HUES48 (cell line): ENCODE results near the gene ZBTB21.

Source experiments
- H3K27ac ChIP-seq: one replicate; pipeline ENCODE4 v1.7.0; 2013; ENCODE audit warnings: low read depth, low read length, inconsistent platforms
- H3K27me3 ChIP-seq: 2 replicates; pipeline ENCODE4 v1.6.1; 2013; ENCODE audit warnings: mild to moderate bottlenecking, low read length; ENCODE audit not compliant: control insufficient read depth, insufficient read depth
- H3K36me3 ChIP-seq: 2 replicates; pipeline ENCODE4 v1.6.1; 2013; ENCODE audit warnings: low read length; ENCODE audit not compliant: control insufficient read depth, insufficient read depth
- H3K4me1 ChIP-seq: 2 replicates; pipeline ENCODE4 v1.6.1; 2013; ENCODE audit warnings: mild to moderate bottlenecking, low read length; ENCODE audit not compliant: control insufficient read depth, insufficient read depth
- H3K4me3 ChIP-seq: 2 replicates; pipeline ENCODE4 v1.5.1; 2013; ENCODE audit warnings: mild to moderate bottlenecking, low read depth, low read length
- H3K9ac ChIP-seq: 2 replicates; pipeline ENCODE4 v1.6.1; 2013; ENCODE audit warnings: mild to moderate bottlenecking, low read depth, low read length, moderate library complexity
- H3K9me3 ChIP-seq: 2 replicates; pipeline ENCODE4 v1.6.1; 2013; ENCODE audit warnings: low read length; ENCODE audit not compliant: control insufficient read depth, insufficient read depth

Gene ZBTB21

GRCh38 chr21:41957991-41958766 is 52.0 kb downstream of the ZBTB21 start:
- no peak overlapping the region for H3K4me3 ChIP-seq
- H3K36me3 ChIP-seq, result no peaks in the 10 kb centered on the region
- peaks cover under 1% of the 10 kb centered on the region; the same call in 1 of the 2 replicates for H3K27me3 ChIP-seq
- H3K4me1 ChIP-seq, result no peaks in the 10 kb centered on the region
- no peak overlapping the region for H3K27ac ChIP-seq
- no peak overlapping the region for H3K9ac ChIP-seq
- no peaks in the 10 kb centered on the region for H3K9me3 ChIP-seq

DNA sequence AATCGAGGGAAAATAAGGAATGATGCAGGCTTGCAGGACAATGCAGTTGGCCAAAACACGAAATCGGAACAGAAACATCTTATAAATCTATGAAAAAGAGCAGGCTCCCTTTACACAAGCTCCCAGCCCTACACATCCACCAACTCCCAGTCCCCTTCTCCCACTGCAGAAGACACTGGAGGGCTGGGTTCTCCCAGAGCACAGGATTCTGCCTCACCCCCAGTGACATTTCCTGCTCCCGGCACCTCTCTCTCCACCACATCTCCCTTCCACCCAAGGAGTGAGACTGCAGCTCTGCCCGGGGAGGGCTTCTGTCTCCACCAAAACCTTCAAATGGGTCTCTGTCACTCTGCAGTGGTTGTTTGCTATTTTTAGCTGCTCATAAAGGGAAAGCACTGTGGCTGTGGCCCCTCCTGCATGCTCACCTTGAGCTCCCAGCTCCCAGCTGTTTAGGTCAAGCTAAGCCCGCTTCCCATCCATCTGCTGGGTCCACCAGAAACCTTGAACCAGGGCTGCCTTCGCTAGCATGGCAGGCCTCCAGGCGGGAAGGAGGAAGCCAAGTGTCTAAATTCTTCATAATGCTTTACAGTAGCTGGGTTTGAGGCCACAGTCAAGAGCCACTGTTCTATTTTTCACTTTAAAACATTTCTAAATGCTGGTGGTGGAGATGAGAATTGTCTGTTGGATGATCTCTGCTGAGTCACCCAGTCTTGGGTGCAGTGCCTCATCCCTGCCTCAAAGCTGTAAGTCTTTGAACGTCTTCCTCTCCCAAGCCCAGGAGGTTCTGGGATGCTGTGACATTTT is 53.0 kb downstream of the ZBTB21 start:
- H3K27ac ChIP-seq, result no peak overlapping the region
- H3K9ac ChIP-seq, result no peak overlapping the region
- peaks cover 7% of the 10 kb centered on the region; the same call in 1 of the 2 replicates for H3K4me1 ChIP-seq
- H3K27me3 ChIP-seq, result peaks cover 11% of the 10 kb centered on the region
- H3K36me3 ChIP-seq, result no peaks in the 10 kb centered on the region
- H3K4me3 ChIP-seq, result no peak overlapping the region
- no peaks in the 10 kb centered on the region for H3K9me3 ChIP-seq

GRCh38 chr21:41955516-41955915 is 54.6 kb downstream of the ZBTB21 start:
- Histone ChIP-seq H3K4me3 (no peak overlapping the region), H3K4me1 (peaks cover 23% of the 10 kb centered on the region), H3K27me3 (peaks cover 21% of the 10 kb centered on the region), H3K9me3 (no peaks in the 10 kb centered on the region), H3K27ac (no peak overlapping the region), H3K9ac (no peak overlapping the region), H3K36me3 (no peaks in the 10 kb centered on the region)

DNA sequence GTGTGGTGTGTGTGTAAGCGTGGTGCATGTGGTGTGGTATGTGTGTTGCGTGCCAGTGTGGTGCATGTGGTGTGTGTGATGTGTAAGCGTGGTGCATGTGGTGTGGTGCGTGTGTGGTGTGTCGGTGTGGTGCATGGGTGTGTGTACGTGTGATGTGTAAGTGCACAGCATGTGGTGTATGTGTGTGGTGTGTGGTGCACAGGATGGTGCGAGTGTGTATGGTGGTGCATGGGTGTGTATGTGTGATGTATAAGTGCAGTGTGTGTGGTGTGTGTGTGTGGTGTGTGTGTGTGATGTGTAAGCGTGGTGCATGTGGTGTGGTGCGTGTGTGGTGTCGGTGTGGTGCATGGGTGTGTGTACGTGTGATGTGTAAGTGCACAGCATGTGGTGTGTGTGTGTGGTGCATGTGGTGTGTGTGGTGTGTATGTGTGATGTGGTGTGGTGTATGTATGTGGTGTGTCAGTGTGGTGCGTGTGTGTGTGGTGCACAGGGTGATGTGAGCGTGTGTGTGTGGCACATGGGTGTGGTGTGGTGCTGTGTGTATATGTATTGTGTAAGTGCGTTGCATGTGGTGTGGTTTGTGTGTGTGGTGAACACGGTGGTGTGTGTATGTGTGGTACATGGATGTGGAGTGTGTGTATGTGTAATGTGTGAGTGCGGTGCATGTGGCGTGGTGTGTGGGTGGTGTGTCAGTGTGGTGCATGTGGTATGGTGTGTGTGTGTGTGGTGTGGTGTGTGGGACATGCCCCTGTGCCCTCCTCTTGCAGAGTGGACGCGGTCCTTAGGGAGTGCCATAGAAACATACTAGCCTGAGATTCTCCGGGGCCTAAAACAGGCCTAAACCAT is 55.3 kb downstream of the ZBTB21 start:
- H3K9ac ChIP-seq, result no peak overlapping the region
- H3K27me3 ChIP-seq, result peaks cover 21% of the 10 kb centered on the region
- no peaks in the 10 kb centered on the region for H3K36me3 ChIP-seq
- H3K4me1 ChIP-seq, result peaks cover 28% of the 10 kb centered on the region
- no peaks in the 10 kb centered on the region for H3K9me3 ChIP-seq
- H3K4me3 ChIP-seq, result peak overlapping the region; percentile 59
- no peak overlapping the region for H3K27ac ChIP-seq

GRCh38 chr21:41953831-41954653 is 56.1 kb downstream of the ZBTB21 start, which contains the start of gene C2CD2:
C2CD2 (minus strand) TSS chr21:41954018; CDS start chr21:41953648, 370 bp downstream.
- no peaks in the 10 kb centered on the region for H3K36me3 ChIP-seq
- peaks cover 21% of the 10 kb centered on the region for H3K27me3 ChIP-seq
- no peak within 1 kb of the TSS for H3K27ac ChIP-seq
- H3K4me1 ChIP-seq, result peaks cover 28% of the 10 kb centered on the region
- peak within 1 kb of the TSS; percentile 67 for H3K4me3 ChIP-seq
- H3K9me3 ChIP-seq, result no peaks in the 10 kb centered on the region
- H3K9ac ChIP-seq, result peak within 1 kb of the TSS; percentile 79

- no peak overlapping the region for H3K9ac ChIP-seq
- H3K4me1 ChIP-seq, result peaks cover 28% of the 10 kb centered on the region
- no peak overlapping the region for H3K27ac ChIP-seq
- peaks cover 21% of the 10 kb centered on the region for H3K27me3 ChIP-seq
- no peaks in the 10 kb centered on the region for H3K9me3 ChIP-seq
- H3K36me3 ChIP-seq, result no peaks in the 10 kb centered on the region
- H3K4me3 ChIP-seq, result peak overlapping the region; percentile 67
These were observed 56.8 kb downstream of the ZBTB21 start for GRCh38 chr21:41953249-41953830.

GRCh38 chr21:41952568-41953248 is 57.5 kb downstream of the ZBTB21 start:
- no peaks in the 10 kb centered on the region for H3K9me3 ChIP-seq
- peaks cover 31% of the 10 kb centered on the region for H3K4me1 ChIP-seq
- no peak overlapping the region for H3K27ac ChIP-seq
- H3K27me3 ChIP-seq, result peaks cover 21% of the 10 kb centered on the region
- H3K4me3 ChIP-seq, result peak overlapping the region; percentile 67
- no peak overlapping the region for H3K9ac ChIP-seq
- H3K36me3 ChIP-seq, result no peaks in the 10 kb centered on the region

DNA sequence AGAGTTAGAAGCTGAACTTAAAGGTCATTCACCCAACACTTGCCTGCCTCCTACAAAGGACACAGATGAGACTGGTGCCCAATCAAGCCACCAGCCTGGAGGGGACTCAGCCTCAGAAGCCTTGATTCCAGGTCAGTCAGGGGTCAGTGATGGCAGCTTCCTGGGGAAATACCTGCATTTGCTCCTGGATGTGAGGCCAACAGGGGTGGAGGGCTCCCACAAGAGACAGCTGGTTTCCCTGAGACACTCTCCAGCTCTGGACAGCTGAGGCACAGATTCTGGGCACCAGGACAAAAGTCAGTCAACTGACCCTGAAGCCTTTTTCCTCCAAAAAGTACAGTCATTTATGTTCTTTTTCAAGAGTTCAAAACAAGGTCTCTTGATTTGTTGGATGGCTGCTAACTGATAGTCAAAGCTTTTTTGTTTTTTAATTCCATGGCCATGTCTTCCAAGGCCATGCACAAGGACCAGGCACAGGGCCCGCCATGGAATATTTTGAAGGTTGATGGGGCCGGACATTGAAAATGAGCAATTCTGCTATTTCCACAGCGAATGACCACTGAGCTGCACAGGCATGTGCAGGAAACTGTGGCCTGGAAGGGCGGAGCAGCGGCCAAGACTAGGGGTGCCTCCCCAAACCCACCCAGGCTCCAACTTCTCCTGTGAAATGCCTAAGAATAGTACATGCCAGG is 58.1 kb downstream of the ZBTB21 start:
- no peak overlapping the region for H3K27ac ChIP-seq
- H3K9ac ChIP-seq, result no peak overlapping the region
- H3K4me3 ChIP-seq, result peak overlapping the region; percentile 67
- H3K36me3 ChIP-seq, result no peaks in the 10 kb centered on the region
- no peaks in the 10 kb centered on the region for H3K9me3 ChIP-seq
- peaks cover 33% of the 10 kb centered on the region for H3K4me1 ChIP-seq
- peaks cover 21% of the 10 kb centered on the region for H3K27me3 ChIP-seq

GRCh38 chr21:41950941-41951351 is 59.2 kb downstream of the ZBTB21 start:
- Histone ChIP-seq H3K4me1 (peaks cover 33% of the 10 kb centered on the region), H3K27me3 (peaks cover 21% of the 10 kb centered on the region), H3K9ac (no peak overlapping the region), H3K9me3 (no peaks in the 10 kb centered on the region), H3K27ac (no peak overlapping the region), H3K36me3 (no peaks in the 10 kb centered on the region), H3K4me3 (peak overlapping the region; percentile 21)
